Ishikawa (cell line): ENCODE data around the gene SCAF8.

Source experiments
- CEBPB ChIP-seq: IDR thresholded peaks from 2 replicates; pipeline ENCODE4 v1.6.1; 2012
- CREB1 ChIP-seq: IDR thresholded peaks from 2 replicates; pipeline ENCODE4 v1.6.1; 2012; ENCODE audit warnings: low read depth
- EP300 ChIP-seq: IDR thresholded peaks from 2 replicates; pipeline ENCODE4 v1.6.1; 2012; ENCODE audit warnings: borderline replicate concordance
- NFIC ChIP-seq: IDR thresholded peaks from 2 replicates; pipeline ENCODE4 v1.6.1; 2012
- RAD21 ChIP-seq: IDR thresholded peaks from 2 replicates; pipeline ENCODE4 v1.6.1; 2012; ENCODE audit warnings: low read depth
- REST ChIP-seq: IDR thresholded peaks from 2 replicates; pipeline ENCODE4 v1.6.1; 2012; ENCODE audit warnings: low read depth, mild to moderate bottlenecking
- TAF1 ChIP-seq: IDR thresholded peaks from 2 replicates; pipeline ENCODE4 v1.6.1; 2012; ENCODE audit warnings: low read depth, mild to moderate bottlenecking
- YY1 ChIP-seq: IDR thresholded peaks from 2 replicates; pipeline ENCODE4 v1.6.1; 2012; ENCODE audit warnings: low read depth

- TF ChIP-seq NFIC, result peak; percentile 87
- no peak for TF ChIP-seq YY1
- no peak for TF ChIP-seq REST
- no peak for TF ChIP-seq CEBPB
- TF ChIP-seq EP300, result peak; percentile 19; the same call in 1 of the 2 replicates
- TF ChIP-seq CREB1, result no peak
- TF ChIP-seq RAD21, result no peak
- no peak for TF ChIP-seq TAF1
Measured at GRCh38 chr6:154767003-154767723, 33.9 kb downstream of the SCAF8 start.
